ENCODE measurements around the gene MPV17.

The MPV17 gene

GRCh38 chr2:27264753-27265535, 58.0 kb downstream of the MPV17 start:
- DNase-seq (ENCODE audit: low read depth) = no peak

- DNase-seq (ENCODE audit: low read depth) = no peak
Measured at GRCh38 chr2:27264253-27264752, 58.6 kb downstream of the MPV17 start.

DNA sequence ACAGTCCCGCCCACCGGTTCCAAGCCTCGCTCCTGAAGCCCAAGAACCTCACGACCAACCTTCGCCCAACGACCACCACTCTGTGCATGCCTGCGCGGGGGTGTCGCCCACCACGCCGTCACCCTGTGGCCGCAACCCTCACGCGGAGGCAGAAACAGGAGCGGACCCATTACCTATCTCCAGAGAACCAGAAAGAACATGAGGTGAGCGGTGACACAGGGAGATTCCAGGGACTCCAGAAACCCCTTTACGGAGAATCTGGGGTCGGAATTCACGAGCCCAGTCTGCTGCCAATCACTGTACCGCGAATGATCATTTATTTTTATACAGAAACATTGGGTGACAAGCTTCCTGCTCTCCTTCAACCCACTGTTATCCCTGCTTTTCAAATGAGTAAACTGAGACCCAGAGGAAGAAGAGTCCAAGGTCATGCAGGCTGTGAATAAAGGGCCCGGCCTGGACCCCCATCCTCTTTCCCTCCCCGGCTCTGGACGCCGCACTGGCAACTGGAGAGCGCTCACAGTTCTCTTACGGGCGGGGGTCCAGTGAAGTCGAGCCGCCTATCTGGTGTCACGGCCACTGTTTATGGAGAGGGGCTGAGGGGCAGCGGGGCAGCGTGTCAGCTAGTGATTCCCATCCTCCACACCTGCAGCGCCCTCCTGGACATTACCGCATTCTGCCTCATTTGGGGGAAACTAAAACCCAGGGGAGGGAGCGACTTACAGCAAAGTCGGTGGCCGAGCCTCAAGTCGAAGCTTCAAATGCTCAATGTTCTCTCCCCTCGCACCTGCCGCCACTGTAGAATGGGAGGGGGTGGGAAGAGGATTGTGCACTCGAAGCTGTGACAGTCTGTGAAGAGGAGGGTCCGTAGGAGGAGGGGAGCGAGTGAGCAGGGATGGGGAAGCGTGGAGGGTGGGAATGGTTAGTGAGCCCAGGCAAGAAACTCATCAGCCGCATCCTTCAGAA, 59.3 kb downstream of the MPV17 start:
- no peak for DNase-seq (ENCODE audit: low read depth)

DNA sequence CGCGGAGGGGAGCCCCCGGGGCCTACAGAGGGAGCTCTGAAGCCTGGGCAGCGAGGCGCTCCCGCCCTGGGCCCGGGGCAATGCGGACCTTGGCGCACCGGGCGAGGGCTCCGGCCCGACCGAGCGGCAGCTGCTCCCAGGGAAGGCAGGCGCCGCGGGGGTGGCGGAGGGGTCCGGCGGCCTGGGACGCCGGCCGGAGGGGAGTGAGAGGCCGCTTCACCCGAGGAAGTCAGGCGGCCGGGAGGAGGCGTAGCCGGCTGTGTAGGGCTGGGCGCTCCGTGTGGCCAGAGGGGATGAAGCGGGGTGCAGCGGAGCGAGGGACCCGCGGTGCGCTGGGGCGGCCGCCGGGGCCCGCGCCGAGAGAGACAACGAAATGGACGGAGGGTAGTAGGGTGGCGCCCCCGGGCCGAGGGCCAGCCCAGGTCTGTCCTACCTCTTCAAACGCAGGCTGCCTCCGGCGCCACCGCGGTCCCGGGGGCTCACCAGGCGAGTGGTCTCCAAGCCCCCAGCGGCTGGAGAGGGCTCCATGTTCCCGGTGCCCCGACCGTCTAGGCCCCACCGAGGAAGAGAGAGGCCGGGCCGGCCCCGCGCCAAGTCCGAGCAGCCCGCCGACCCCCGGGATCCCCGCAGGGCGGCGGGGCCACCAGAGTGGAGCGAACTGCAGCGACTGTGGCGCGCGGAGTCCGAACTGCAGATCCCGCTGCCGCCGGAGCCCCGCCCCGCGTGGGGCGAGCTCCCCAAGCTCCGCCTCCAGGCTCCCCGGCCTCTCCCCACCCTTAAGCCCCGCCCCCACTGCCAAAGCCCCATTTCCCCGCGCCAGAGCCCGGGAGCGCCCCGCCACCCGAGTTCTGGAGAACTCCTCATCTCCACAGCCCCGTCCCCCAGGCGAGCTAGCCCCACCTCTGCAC, 60.3 kb downstream of the MPV17 start, which contains the start of gene SLC30A3:
TSS of gene SLC30A3 (minus strand) at position 669 of the 908 bp plus-strand sequence. CDS start at position 528, 141 bp downstream.
- DNase-seq (ENCODE audit: low read depth) = no peak

DNA sequence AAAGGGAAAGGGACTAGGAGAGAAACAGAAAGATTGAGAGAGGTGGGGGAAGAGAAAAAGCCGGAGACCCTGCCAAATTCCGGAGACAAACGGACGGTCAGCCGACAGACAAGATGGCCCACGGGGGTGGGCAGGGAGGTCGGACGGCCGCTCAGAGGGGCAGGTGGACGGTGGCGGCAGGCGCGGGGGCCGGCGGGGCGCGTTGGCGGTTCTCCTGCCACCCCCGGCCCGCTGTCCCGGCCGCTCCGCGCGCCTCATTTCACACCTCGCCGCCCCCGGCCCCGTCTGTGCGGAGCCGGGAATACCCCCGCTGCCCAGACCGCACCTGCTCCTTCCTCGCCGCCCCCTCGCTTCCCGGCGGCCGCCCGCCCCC, 61.0 kb downstream of the MPV17 start:
- DNase-seq (ENCODE audit: low read depth) = no peak

- no peak for DNase-seq (ENCODE audit: low read depth)
Measured at GRCh38 chr2:27261241-27261925, 61.5 kb downstream of the MPV17 start.

All from CMK (cell line).